SIG-M5 (cell line): ENCODE data around the gene RRBP1.

Experiments used
- DNase-seq: peaks from one replicate; lab custom pipeline; 2025; lab: John Stamatoyannopoulos, UW

RRBP1 gene

GRCh38 chr20:17647391-17648314 lies 34.4 kb downstream of the RRBP1 start:
- DNase-seq: no peak

- no peak for DNase-seq
Measured at GRCh38 chr20:17646961-17647301, 35.1 kb downstream of the RRBP1 start.

GRCh38 chr20:17646209-17646960 lies 35.7 kb downstream of the RRBP1 start:
- no peak for DNase-seq

DNA sequence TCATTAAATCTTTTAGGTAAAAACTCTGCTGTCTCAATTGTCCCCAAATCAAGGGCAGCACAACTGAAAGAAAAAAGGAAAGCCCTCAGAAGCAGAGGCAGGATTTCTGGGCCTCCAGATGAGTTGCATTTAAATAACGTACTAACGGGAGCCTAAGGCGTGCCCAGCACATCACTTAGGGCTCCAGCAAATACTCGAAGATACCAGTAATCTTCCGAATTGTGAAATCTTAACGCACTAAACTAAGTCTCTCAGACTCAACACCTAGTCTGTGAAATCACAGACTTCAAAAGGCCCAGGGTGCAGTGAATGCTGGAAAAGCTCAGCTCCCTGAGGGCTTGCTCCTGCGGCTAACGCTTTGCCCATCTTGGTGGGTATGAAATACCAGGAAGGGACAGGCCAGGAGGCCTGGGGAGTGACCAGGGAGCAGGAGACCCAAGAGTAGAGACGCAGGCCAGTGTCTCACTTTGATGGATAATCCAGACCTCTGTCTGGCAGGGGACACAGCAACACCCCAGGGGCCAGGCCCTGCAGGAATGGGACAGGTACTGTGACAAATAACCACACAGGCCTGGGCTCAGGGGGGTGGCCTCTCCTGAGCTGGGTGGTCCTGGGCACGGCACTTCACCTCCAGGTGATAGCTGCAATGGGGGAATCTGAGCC lies 36.4 kb downstream of the RRBP1 start:
- no peak for DNase-seq

- no peak for DNase-seq
Measured at GRCh38 chr20:17645010-17645409, 37.0 kb downstream of the RRBP1 start.

DNA sequence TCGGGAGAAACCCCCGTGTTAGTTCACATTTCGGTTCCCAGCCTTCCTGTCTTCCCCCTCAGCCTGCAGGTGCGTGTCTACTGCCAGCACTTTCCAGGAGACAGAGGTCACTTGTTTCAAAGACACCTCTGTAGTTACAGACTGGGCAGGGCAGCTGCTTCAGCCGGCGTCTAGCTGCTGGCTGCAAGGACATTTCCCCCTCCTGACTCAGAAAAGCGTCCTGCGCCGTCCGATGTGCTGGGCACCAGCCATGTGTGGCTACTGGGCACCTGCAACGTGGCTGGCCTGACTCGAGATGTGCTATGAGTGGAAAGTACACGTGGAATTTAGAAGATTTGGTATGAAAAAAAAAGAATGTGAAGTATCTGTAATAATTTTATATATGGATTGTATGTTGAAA lies 37.6 kb downstream of the RRBP1 start:
- no peak for DNase-seq

DNA sequence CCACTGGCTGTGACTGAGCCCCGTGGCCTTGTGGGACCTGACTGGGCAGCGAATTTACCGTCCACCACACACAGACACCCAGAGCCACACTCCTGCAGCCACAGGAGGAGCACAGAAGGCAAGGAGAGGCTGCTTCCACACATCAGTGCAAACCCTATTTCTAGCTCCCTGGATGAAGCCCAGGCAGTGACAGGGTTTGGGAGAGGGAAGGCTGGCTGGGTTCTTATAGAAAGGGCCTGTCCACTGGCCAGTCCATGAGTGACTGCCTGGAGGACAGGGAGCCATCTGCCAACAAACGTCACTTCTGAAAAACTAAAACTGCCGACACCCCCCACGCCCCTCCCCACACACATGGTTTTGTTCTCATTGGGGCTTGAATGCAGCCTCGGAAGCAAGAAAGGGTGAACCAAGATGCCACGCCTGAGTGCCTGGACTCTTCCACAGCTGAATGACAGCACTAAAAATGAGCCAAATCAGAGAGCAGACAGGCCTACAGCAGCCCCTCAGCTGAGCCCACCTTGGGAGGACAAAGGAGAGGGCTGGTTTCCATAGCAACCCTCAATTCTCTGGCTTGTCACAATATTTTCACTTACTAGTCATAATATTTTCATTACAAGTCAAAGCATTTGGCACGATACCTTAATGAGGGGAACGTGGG lies 38.4 kb downstream of the RRBP1 start:
- no peak for DNase-seq

DNA sequence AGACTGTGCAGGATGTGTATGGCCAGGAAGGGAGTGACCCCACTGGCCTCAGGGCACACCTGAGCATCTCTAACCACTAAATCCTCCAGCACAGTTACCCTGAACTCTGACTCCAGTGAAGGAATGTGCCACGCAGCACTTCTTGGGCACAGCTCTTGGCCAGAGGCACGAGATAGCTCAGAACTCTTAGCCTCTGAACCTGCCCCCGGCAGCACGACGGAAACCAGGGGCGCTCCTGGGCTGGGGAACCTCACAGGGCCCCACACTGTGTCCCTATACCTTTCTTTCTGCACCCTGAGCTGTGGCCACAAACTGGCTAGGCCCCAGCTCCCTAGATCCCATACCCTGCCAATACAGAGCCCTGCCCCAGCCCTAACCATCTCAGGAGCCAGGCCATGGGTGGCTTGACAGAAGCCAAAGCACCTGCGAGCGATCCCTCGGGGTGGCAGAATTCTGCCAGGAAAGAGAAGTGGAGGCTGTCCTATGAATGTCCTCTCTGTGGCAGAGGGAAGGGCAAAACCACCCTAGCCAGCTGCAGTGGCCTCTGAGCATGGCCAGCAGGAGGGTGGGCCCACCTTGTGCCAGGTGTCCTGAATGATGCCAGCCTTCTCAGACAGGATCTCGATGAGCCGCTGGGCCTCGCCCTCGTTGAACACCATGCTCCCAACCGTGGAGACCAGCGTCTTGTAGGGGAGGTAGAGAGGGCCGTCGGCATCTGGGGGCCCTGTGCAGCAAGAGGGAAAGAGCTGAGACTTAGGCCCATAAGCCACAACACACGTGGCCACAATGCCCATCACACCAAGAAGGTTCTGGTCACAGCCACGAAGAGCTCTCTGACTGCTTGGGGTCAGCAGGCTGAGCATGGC lies 39.4 kb downstream of the RRBP1 start:
- no peak for DNase-seq

DNA sequence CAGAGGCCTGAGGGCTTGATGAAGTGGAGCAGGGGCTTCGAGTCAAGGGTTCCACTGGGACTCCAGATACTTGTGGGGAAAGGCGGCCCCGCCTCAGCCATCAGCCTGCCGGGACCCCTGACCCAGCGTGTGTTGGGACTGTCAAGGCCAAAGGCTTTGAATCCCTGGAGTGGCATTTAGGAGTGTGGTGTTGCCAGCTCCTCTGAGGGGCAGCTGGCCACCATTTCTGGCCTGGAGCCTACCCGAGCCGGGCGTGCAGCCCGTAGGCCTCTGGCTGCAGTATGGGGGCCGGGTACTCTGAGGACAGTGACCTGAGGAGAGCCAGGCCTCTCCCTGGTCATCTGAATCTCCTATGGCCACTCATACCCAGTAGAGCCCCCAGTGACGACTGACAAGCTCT lies 40.0 kb downstream of the RRBP1 start:
- DNase-seq: no peak

- no peak for DNase-seq
Measured at GRCh38 chr20:17641520-17641964, 40.5 kb downstream of the RRBP1 start.

DNA sequence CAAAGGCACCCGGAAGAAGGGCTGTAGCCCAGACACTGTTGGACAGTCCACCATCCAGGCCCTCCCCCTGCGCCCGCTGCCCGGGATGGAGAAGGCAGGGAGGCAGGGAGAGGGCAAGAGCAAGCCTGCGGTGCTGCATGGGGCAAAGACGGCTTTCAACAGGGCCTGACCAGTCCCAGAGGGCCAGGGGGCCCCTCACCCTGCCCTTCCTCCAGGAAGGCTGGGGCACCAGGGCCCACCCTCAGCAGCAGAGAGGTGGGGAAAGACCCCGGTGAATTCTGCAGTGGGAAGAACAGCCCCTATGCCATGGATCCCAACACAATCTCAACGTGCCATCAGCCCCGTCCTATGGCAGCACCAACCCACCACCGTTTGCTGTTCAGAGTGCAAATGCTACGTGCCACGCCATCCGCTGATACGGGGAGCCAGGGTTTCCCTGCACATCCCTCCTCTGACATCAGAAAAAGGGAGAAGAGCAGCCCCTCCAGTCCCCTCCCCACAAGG lies 41.1 kb downstream of the RRBP1 start:
- no peak for DNase-seq

DNA sequence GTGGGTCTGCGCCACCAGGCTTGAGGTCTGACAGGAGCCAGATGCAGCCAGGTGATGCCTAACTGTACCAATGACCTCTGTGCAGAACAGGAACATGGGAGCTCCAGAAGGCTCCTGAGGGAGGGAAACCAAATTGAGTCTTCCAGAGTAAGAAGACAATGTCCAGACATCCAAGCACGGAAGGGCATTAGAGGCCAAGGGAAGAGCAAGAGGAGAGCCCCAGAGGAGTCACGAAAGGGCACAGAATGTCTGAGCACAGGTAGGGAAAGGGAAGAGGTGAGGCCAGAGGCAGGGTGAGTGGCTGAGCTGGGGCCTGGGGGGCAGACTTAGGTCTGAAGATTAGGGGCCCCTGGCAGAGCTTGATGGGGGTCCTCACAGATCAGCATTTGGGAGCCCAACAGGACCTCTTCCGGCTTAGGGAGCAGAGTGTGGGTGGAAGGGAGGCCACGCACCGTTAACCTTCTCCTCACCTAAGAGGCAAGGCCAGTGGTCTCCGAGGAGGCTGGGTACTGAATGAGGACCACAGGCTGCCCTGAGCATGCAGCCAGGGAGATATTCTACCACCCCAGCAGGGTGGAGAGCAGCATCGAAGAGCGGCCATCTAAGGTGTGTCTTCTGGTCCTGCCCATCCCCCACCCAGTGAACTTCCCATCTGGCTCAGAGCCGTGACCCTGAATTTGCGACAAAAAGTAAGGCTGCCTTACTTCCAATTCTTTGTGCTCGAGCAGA lies 41.7 kb downstream of the RRBP1 start:
- DNase-seq: no peak

- DNase-seq: no peak
Measured at GRCh38 chr20:17638835-17639407, 43.1 kb downstream of the RRBP1 start.

GRCh38 chr20:17637985-17638640 lies 43.9 kb downstream of the RRBP1 start:
- no peak for DNase-seq

DNA sequence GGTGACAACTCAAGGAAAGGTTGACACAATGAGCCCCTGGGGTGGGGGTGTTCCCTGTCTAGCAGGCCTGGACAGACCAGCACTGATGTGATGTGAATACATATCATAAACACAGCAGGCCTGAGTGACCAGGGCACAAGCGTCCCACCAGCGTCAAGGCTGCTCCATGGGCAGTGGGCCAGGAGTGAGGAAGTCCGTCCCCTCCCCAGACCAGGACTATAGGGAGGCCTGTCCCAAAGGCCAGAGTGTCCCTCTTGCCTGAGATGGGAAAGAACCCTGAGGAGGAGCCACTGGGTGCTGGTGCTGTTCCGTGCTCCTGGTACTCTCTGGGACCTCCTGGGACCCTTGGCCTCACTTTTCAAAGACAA lies 44.6 kb downstream of the RRBP1 start:
- no peak for DNase-seq

GRCh38 chr20:17636523-17637412 lies 45.3 kb downstream of the RRBP1 start:
- no peak for DNase-seq

DNA sequence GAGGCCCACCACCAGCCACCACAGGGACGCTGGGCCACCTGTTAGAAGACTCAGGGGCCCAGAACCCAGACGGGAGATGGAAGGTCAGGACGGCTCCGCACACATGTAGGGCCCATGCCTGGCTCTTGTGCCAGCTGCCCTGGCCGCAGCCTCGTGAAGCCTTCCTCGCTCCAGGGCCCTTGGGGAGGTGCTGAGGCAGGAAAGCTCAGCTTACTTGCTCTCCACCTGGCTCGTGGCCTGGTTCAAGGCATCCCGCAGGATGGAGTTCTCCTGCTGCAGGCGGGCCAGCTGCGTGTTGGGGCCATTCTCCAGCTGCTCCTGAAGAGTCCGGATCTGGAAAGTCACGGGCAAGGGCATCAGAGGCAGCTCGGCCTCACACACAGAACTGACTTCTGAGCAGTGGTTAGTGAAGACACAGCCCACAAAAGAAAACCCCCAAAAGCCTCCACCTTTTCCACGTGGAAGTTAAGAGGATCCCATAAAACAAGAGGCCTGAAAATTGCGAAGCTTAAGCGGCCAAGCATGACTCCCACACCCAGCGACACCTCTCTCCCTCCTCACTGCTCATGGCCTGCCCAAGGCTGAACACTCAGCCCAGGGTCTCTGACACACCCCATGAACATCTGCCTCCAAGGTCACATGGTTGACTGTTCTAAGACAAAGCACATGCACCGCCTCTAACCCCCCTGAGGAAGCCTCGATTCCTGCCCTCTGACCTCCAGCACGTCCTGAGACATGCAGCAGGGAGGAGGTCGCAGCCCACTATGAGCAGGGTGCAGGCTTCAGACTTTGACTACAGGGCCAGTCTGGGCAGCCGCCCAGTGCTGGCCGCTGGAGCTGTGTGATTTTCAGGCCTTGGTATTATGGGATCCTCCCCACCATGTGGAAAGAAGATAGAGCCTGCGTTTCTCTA lies 46.5 kb downstream of the RRBP1 start:
- no peak for DNase-seq
